Calu3 (cell line): ENCODE results near the gene GPR108. TPM values are rescaled to one million over a fixed set of nuclear protein-coding genes. Genes with fewer than 3 reads are reported as not detected.

Experiments
- BruUV-seq: library from RNA; stranded (reverse); fragments of 400-500 nt; replicated peaks from 2 replicates; lab custom pipeline; 2021; lab: Mats Ljungman, UMichigan
- CTCF ChIA-PET: fragments of 300-600 bp; sonication (Branson Sonifier 250); formaldehyde crosslinking; loops from one replicate; lab custom pipeline; 2022; ENCODE audit warnings: antibody characterized with exemption; lab: Charles Lee
- DNase-seq: peaks from one replicate; pipeline ENCODE4 v3.0.0; 2022
- H3K27ac Mint-ChIP-seq: one replicate; pipeline ENCODE4 v1.8.0; 2022; ENCODE audit warnings: mixed read lengths; ENCODE audit not compliant: unreplicated experiment
- H3K27me3 Mint-ChIP-seq: one replicate; pipeline ENCODE4 v1.8.0; 2022; ENCODE audit warnings: mixed read lengths; ENCODE audit not compliant: unreplicated experiment
- H3K36me3 Mint-ChIP-seq: one replicate; pipeline ENCODE4 v1.8.0; 2022; ENCODE audit warnings: mild to moderate bottlenecking, moderate library complexity, mixed read lengths; ENCODE audit not compliant: insufficient read depth, unreplicated experiment
- H3K4me1 Mint-ChIP-seq: one replicate; pipeline ENCODE4 v1.8.0; 2022; ENCODE audit warnings: mild to moderate bottlenecking, low read depth, mixed read lengths; ENCODE audit not compliant: unreplicated experiment
- H3K4me3 Mint-ChIP-seq: one replicate; pipeline ENCODE4 v1.8.0; 2022; ENCODE audit warnings: mild to moderate bottlenecking, low read depth, moderate library complexity, mixed read lengths; ENCODE audit not compliant: unreplicated experiment
- H3K9me3 Mint-ChIP-seq: one replicate; pipeline ENCODE4 v1.8.0; 2022; ENCODE audit warnings: low read depth, mixed read lengths; ENCODE audit not compliant: unreplicated experiment
- CTCF ChIP-seq: fragments of 200-600 bp; IDR thresholded peaks from one replicate; pipeline ENCODE4 v1.8.0; 2022; ENCODE audit warnings: antibody characterized with exemption; ENCODE audit not compliant: unreplicated experiment
- intact Hi-C: fragments of 100-400 bp; cut with micrococcal nuclease; formaldehyde crosslinking; loops from one replicate; pipeline ENCODE4 v1.10.0; 2022; ENCODE audit not compliant: unreplicated experiment
- total RNA-seq: library from RNA; stranded (reverse); gene quantifications from 2 replicates; pipeline ENCODE4 v1.2.3, GENCODE V29; 2022

The GPR108 gene
- total RNA-seq, 1 experiment from 2014 or later = 67.7 TPM

DNA sequence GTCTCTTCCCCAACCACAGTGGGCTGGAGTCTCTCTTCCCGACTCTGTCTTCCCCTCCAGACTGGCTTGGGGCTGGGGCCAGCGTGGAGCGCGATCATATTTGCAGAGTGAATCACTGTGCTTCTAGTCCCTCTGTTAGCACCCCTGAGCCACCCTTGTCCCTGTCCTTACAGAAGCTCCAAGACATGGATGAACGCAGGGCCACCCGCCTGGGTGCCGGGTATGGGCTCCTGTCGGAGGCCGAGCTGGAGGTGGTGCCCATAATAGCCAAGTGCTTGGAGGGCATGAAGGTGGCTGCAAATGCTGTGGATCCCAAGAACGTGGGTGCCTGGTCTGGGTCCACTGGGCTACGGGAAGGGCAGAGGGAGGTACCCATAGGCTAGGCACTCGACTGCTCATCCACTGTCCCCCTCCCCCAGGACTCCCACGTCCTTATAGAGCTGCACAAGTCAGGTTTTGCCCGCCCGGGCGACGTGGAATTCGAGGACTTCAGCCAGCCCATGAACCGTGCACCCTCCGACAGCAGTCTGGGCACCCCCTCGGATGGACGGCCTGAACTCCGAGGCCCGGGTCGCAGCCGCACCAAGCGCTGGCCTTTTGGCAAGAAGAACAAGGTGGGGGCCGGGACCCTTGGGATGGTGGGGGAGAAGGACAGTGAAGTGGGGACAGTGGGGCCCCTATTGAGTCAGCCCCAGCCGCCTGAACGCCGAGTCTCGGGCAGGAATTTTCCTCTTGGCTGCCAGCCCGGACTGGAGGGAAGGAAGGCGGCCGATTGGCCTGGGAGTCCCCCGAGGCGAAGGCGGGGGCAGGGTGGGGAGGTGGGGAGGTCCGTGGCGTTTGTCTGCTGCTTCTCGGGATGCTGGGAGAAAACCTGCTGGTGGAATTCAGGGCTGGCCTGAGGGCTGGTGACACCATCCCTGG is 7.3 kb upstream of the GPR108 start:
- no TSS peak for BruUV-seq
- DNase-seq = peak; percentile 75
- intact Hi-C loops = no loop called here
- Mint-ChIP-seq H3K27me3 (no peaks in the 10 kb centered on the region), H3K4me3 (peak overlapping the region; percentile 53), H3K9me3 (no peaks in the 10 kb centered on the region), H3K27ac (peak overlapping the region; percentile 69), H3K36me3 (peaks cover 91% of the 10 kb centered on the region), H3K4me1 (peaks cover 24% of the 10 kb centered on the region)
- TF ChIP-seq CTCF = no peak
- CTCF ChIA-PET = interaction anchor here (0.6 to 1.5 kb wide), 3 partner anchors 19 to 119 kb away, joined by 3 to 9 read pairs (median 7); no protein-coding TSS in a partner anchor

DNA sequence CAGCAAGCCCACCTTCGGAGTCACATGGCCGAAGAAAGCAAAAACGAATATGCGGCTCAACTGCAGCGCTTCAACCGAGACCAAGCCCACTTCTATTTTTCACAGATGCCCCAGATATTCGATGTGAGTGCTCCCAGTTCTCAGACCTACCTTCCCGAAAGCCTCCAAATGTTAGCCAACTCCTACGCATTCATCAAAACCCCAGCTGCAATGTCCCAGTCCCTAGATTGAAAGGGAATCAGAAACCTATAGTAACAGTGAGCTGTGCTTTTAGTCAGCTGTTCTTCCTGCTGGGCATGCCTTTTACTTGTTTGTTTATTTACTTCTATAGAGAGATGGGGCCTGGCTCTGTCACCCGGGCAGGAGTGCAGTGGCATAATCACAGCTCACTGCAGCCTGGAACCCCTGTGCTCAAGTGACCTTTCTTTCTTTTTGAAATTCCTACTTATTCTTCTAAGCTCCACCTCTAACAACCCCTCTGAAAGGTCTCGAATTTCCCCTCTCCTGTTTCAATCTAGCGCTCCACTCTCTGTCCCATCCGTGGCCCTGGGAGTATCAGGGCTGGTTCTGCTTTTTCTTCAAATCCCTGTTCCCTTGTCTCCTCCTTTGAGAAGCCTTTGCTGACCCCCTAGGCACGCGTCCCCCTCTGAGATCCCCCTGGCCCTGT is 6.5 kb upstream of the GPR108 start:
- Mint-ChIP-seq H3K4me1 (peaks cover 29% of the 10 kb centered on the region), H3K27ac (peak overlapping the region; percentile 69), H3K9me3 (no peaks in the 10 kb centered on the region), H3K4me3 (peak overlapping the region; percentile 53), H3K27me3 (no peaks in the 10 kb centered on the region), H3K36me3 (peaks cover 93% of the 10 kb centered on the region)
- CTCF ChIA-PET = interaction anchor here (0.6 to 1.5 kb wide), 2 partner anchors 20 to 120 kb away, joined by 7 to 9 read pairs; no protein-coding TSS in a partner anchor
- intact Hi-C loops = no loop called here
- no peak for DNase-seq
- TF ChIP-seq CTCF = no peak
- no TSS peak for BruUV-seq

DNA sequence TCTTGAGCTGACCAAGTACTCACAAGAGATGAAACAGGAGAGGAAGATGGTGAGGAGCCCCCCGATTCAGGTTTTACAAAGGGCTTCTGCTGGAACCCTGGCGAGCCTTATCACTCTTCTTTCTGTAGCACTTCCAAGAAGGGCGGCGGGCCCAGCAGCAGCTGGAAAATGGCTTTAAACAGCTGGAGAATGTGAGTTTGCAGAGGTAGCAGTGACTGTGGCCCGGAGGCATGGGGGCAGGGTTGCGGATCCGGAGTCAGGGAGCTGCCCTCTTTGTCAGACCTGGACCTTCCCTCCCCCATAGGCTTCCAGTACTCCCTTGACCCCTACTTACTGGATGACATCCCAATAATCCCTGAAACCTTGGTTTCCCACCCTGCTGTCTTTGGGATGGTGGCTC is 5.7 kb upstream of the GPR108 start:
- DNase-seq = no peak
- Mint-ChIP-seq H3K4me1 (peaks cover 37% of the 10 kb centered on the region), H3K9me3 (no peaks in the 10 kb centered on the region), H3K27ac (peak overlapping the region; percentile 69), H3K4me3 (peak overlapping the region; percentile 53), H3K27me3 (no peaks in the 10 kb centered on the region), H3K36me3 (peaks cover 93% of the 10 kb centered on the region)
- no TSS peak for BruUV-seq
- TF ChIP-seq CTCF = no peak
- intact Hi-C loops = no loop called here
- CTCF ChIA-PET = no interaction called here

- Mint-ChIP-seq H3K4me1 (peaks cover 41% of the 10 kb centered on the region), H3K36me3 (peaks cover 97% of the 10 kb centered on the region), H3K27me3 (no peaks in the 10 kb centered on the region), H3K4me3 (peak overlapping the region; percentile 88), H3K27ac (peak overlapping the region; percentile 72), H3K9me3 (no peaks in the 10 kb centered on the region)
- CTCF ChIA-PET = interaction anchor here (0.5 kb wide), 1 partner anchor 34 kb away, joined by 4 read pairs; no protein-coding TSS in a partner anchor
- BruUV-seq = no TSS peak
- TF ChIP-seq CTCF = no peak
- peak; percentile 65 for DNase-seq
- intact Hi-C loops = no loop called here
Measured at GRCh38 chr19:6740589-6741343, 3.4 kb upstream of the GPR108 start.
